ENCODE results near the gene MAN1C1.

- TF ChIP-seq, protein P1, sequence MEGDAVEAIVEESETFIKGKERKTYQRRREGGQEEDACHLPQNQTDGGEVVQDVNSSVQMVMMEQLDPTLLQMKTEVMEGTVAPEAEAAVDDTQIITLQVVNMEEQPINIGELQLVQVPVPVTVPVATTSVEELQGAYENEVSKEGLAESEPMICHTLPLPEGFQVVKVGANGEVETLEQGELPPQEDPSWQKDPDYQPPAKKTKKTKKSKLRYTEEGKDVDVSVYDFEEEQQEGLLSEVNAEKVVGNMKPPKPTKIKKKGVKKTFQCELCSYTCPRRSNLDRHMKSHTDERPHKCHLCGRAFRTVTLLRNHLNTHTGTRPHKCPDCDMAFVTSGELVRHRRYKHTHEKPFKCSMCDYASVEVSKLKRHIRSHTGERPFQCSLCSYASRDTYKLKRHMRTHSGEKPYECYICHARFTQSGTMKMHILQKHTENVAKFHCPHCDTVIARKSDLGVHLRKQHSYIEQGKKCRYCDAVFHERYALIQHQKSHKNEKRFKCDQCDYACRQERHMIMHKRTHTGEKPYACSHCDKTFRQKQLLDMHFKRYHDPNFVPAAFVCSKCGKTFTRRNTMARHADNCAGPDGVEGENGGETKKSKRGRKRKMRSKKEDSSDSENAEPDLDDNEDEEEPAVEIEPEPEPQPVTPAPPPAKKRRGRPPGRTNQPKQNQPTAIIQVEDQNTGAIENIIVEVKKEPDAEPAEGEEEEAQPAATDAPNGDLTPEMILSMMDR (IDR thresholded peaks at IDR 0.05) = no peak
- TF ChIP-seq POLR2A (IDR thresholded peaks at IDR 0.05) = no peak
Observed at GRCh38 chr1:25611843-25612242, 4.7 kb upstream of the MAN1C1 start.

All from uterus (tissue), 2 donors.